Glutamatergic neuron (in vitro differentiated cells): Measurements from ENCODE around the gene GPRIN1. TPM values are rescaled to one million over a fixed set of nuclear protein-coding genes. Genes with fewer than 3 reads are reported as not detected.

ENCODE experiments used
- DNase-seq: peaks from one replicate; pipeline ENCODE4 v3.0.0; 2022
- H3K27ac Mint-ChIP-seq: one replicate; pipeline ENCODE4 v1.8.0; 2020; ENCODE audit warnings: mild to moderate bottlenecking, mixed read lengths, inconsistent platforms; ENCODE audit not compliant: unreplicated experiment
- H3K27me3 Mint-ChIP-seq: one replicate; pipeline ENCODE4 v1.8.0; 2020; ENCODE audit warnings: mild to moderate bottlenecking, moderate library complexity, mixed read lengths, inconsistent platforms; ENCODE audit not compliant: unreplicated experiment
- H3K36me3 Mint-ChIP-seq: one replicate; pipeline ENCODE4 v1.8.0; 2020; ENCODE audit warnings: mild to moderate bottlenecking, mixed read lengths, inconsistent platforms; ENCODE audit not compliant: unreplicated experiment
- H3K4me1 Mint-ChIP-seq: one replicate; pipeline ENCODE4 v1.8.0; 2020; ENCODE audit warnings: mild to moderate bottlenecking, low read depth, mixed read lengths, inconsistent platforms; ENCODE audit not compliant: unreplicated experiment
- H3K4me3 Mint-ChIP-seq: one replicate; pipeline ENCODE4 v1.8.0; 2020; ENCODE audit warnings: mild to moderate bottlenecking, mixed read lengths, inconsistent platforms; ENCODE audit not compliant: unreplicated experiment
- H3K9me3 Mint-ChIP-seq: one replicate; pipeline ENCODE4 v1.8.0; 2020; ENCODE audit warnings: mild to moderate bottlenecking, moderate library complexity, mixed read lengths, inconsistent platforms; ENCODE audit not compliant: unreplicated experiment
- CTCF ChIP-seq: fragments of 200-600 bp; sonication (generic); IDR thresholded peaks from one replicate; pipeline ENCODE4 v1.5.0; 2021; ENCODE audit not compliant: partially characterized antibody, unreplicated experiment
- total RNA-seq: library from RNA; stranded (reverse); fragmentation: NEBNext Ultra II Directional; extraction: Animal tissue kit (Norgen Biotek cat#: 25700); gene quantifications from one replicate; pipeline ENCODE4 v1.2.1, GENCODE V29; 2021; ENCODE audit not compliant: unreplicated experiment

The GPRIN1 gene
- total RNA-seq, 1 donor from 2014 or later: 72.3 TPM

- no peak for TF ChIP-seq CTCF
- peak overlapping the region; percentile 92 for H3K27ac Mint-ChIP-seq
- DNase-seq: no peak
- peaks cover 4% of the 10 kb centered on the region for H3K9me3 Mint-ChIP-seq
- peak overlapping the region; percentile 73 for H3K4me3 Mint-ChIP-seq
- H3K27me3 Mint-ChIP-seq: peaks cover 15% of the 10 kb centered on the region
- peaks cover 31% of the 10 kb centered on the region for H3K4me1 Mint-ChIP-seq
- no peaks in the 10 kb centered on the region for H3K36me3 Mint-ChIP-seq
Observed at GRCh38 chr5:176646707-176647029, 36.7 kb upstream of the GPRIN1 start.

GRCh38 chr5:176646049-176646706 lies 36.2 kb upstream of the GPRIN1 start:
- peaks cover 15% of the 10 kb centered on the region for H3K27me3 Mint-ChIP-seq
- H3K4me3 Mint-ChIP-seq: no peak overlapping the region
- peak overlapping the region; percentile 38 for H3K27ac Mint-ChIP-seq

GRCh38 chr5:176644878-176645670 lies 35.1 kb upstream of the GPRIN1 start:
- H3K27ac Mint-ChIP-seq: peak overlapping the region; percentile 29
- peaks cover 24% of the 10 kb centered on the region for H3K4me1 Mint-ChIP-seq
- DNase-seq: no peak
- H3K4me3 Mint-ChIP-seq: no peak overlapping the region
- no peaks in the 10 kb centered on the region for H3K36me3 Mint-ChIP-seq
- no peak for TF ChIP-seq CTCF
- peaks cover 2% of the 10 kb centered on the region for H3K9me3 Mint-ChIP-seq
- H3K27me3 Mint-ChIP-seq: peaks cover 15% of the 10 kb centered on the region

More at GRCh38 chr5:176646049-176646706, 36.2 kb upstream of the GPRIN1 start:
- no peak for TF ChIP-seq CTCF
- Mint-ChIP-seq H3K36me3 (no peaks in the 10 kb centered on the region), H3K4me1 (peaks cover 27% of the 10 kb centered on the region), H3K9me3 (peaks cover 4% of the 10 kb centered on the region)
- DNase-seq: no peak

- no peak for DNase-seq
- peaks cover 2% of the 10 kb centered on the region for H3K9me3 Mint-ChIP-seq
- no peaks in the 10 kb centered on the region for H3K36me3 Mint-ChIP-seq
- H3K4me3 Mint-ChIP-seq: no peak overlapping the region
- peak overlapping the region; percentile 29 for H3K27ac Mint-ChIP-seq
- TF ChIP-seq CTCF: no peak
- peaks cover 15% of the 10 kb centered on the region for H3K27me3 Mint-ChIP-seq
- peaks cover 24% of the 10 kb centered on the region for H3K4me1 Mint-ChIP-seq
Observed at GRCh38 chr5:176644294-176644693, 34.3 kb upstream of the GPRIN1 start.
